ENCODE measurements around the gene AMPH.

The AMPH gene

GRCh38 chr7:38629651-38630510 lies 1.3 kb downstream of the AMPH start:
- ChIA-PET POLR2A (no interaction called here), CTCF (no interaction called here)
- no peak for TF ChIP-seq LEF1 (IDR thresholded peaks at IDR 0.05; ENCODE audit: borderline replicate concordance)
- TF ChIP-seq BHLHE40 (IDR thresholded peaks at IDR 0.05; ENCODE audit: borderline replicate concordance) = no peak
- TF ChIP-seq FOXA1 (IDR thresholded peaks at IDR 0.05) = no peak
- no peak for TF ChIP-seq FOXK2 (IDR thresholded peaks at IDR 0.05)
- TF ChIP-seq ELF4 (IDR thresholded peaks at IDR 0.05) = no peak
- TF ChIP-seq SUZ12 (IDR thresholded peaks at IDR 0.05) = no peak
- no peak for TF ChIP-seq HDGF (IDR thresholded peaks at IDR 0.05; ENCODE audit: borderline replicate concordance)
- TF ChIP-seq NFRKB (IDR thresholded peaks at IDR 0.05) = no peak
- TF ChIP-seq SP1 (IDR thresholded peaks at IDR 0.05) = no peak
- TF ChIP-seq L3MBTL2 (conservative IDR thresholded peaks at IDR 0.05) = no peak
- TF ChIP-seq FOXM1 (IDR thresholded peaks at IDR 0.05; ENCODE audit: borderline replicate concordance) = no peak
- TF ChIP-seq CTBP1 (IDR thresholded peaks at IDR 0.05; ENCODE audit: borderline replicate concordance) = no peak
- TF ChIP-seq PKNOX1 (IDR thresholded peaks at IDR 0.05) = no peak
- no peak for TF ChIP-seq ZNF384 (IDR thresholded peaks at IDR 0.05)
- TF ChIP-seq ARNT (IDR thresholded peaks at IDR 0.05) = no peak
- TF ChIP-seq TARDBP (IDR thresholded peaks at IDR 0.05) = no peak
- no peak for DNase-seq (ENCODE audit: extremely low spot score)

GRCh38 chr7:38628630-38629385 lies 2.4 kb downstream of the AMPH start:
- DNase-seq (ENCODE audit: extremely low spot score) = no peak
- no peak for TF ChIP-seq HDGF (IDR thresholded peaks at IDR 0.05; ENCODE audit: borderline replicate concordance)
- TF ChIP-seq FOXK2 (IDR thresholded peaks at IDR 0.05) = no peak
- no peak for TF ChIP-seq ARNT (IDR thresholded peaks at IDR 0.05)
- no peak for TF ChIP-seq SUZ12 (IDR thresholded peaks at IDR 0.05)
- no peak for TF ChIP-seq LEF1 (IDR thresholded peaks at IDR 0.05; ENCODE audit: borderline replicate concordance)
- TF ChIP-seq L3MBTL2 (conservative IDR thresholded peaks at IDR 0.05) = no peak
- TF ChIP-seq BHLHE40 (IDR thresholded peaks at IDR 0.05; ENCODE audit: borderline replicate concordance) = no peak
- no peak for TF ChIP-seq TARDBP (IDR thresholded peaks at IDR 0.05)
- no peak for TF ChIP-seq CTBP1 (IDR thresholded peaks at IDR 0.05; ENCODE audit: borderline replicate concordance)
- no peak for TF ChIP-seq PKNOX1 (IDR thresholded peaks at IDR 0.05)
- TF ChIP-seq FOXA1 (IDR thresholded peaks at IDR 0.05) = no peak
- TF ChIP-seq NFRKB (IDR thresholded peaks at IDR 0.05) = no peak
- TF ChIP-seq ZNF384 (IDR thresholded peaks at IDR 0.05) = no peak
- no peak for TF ChIP-seq ELF4 (IDR thresholded peaks at IDR 0.05)
- CTCF ChIA-PET = no interaction called here
- POLR2A ChIA-PET = no interaction called here

GRCh38 chr7:38625866-38626265 lies 5.3 kb downstream of the AMPH start:
- POLR2A ChIA-PET = no interaction called here
- CTCF ChIA-PET = no interaction called here
- DNase-seq (ENCODE audit: extremely low spot score) = no peak
- TF ChIP-seq SP1 (IDR thresholded peaks at IDR 0.05) (no peak), ARNT (IDR thresholded peaks at IDR 0.05) (no peak), FOXK2 (IDR thresholded peaks at IDR 0.05) (no peak), HDGF (IDR thresholded peaks at IDR 0.05; ENCODE audit: borderline replicate concordance) (no peak), ZNF384 (IDR thresholded peaks at IDR 0.05) (no peak), L3MBTL2 (conservative IDR thresholded peaks at IDR 0.05) (no peak), FOXM1 (IDR thresholded peaks at IDR 0.05; ENCODE audit: borderline replicate concordance) (no peak), BHLHE40 (IDR thresholded peaks at IDR 0.05; ENCODE audit: borderline replicate concordance) (no peak), CTBP1 (IDR thresholded peaks at IDR 0.05; ENCODE audit: borderline replicate concordance) (no peak), PKNOX1 (IDR thresholded peaks at IDR 0.05) (no peak), ELF4 (IDR thresholded peaks at IDR 0.05) (no peak), SUZ12 (IDR thresholded peaks at IDR 0.05) (no peak), FOXA1 (IDR thresholded peaks at IDR 0.05) (no peak), NFRKB (IDR thresholded peaks at IDR 0.05) (no peak), TARDBP (IDR thresholded peaks at IDR 0.05) (no peak), LEF1 (IDR thresholded peaks at IDR 0.05; ENCODE audit: borderline replicate concordance) (no peak)

GRCh38 chr7:38615665-38616064 lies 15.5 kb downstream of the AMPH start:
- CTCF ChIA-PET = no interaction called here

More at GRCh38 chr7:38615665-38616064, 15.5 kb downstream of the AMPH start:
- no peak for DNase-seq (ENCODE audit: extremely low spot score)
- TF ChIP-seq PKNOX1 (IDR thresholded peaks at IDR 0.05) (no peak), SUZ12 (IDR thresholded peaks at IDR 0.05) (no peak), BHLHE40 (IDR thresholded peaks at IDR 0.05; ENCODE audit: borderline replicate concordance) (no peak), HDGF (IDR thresholded peaks at IDR 0.05; ENCODE audit: borderline replicate concordance) (no peak), NFRKB (IDR thresholded peaks at IDR 0.05) (no peak), FOXM1 (IDR thresholded peaks at IDR 0.05; ENCODE audit: borderline replicate concordance) (no peak), TARDBP (IDR thresholded peaks at IDR 0.05) (no peak), FOXK2 (IDR thresholded peaks at IDR 0.05) (no peak), ZNF384 (IDR thresholded peaks at IDR 0.05) (no peak), SP1 (IDR thresholded peaks at IDR 0.05) (no peak), LEF1 (IDR thresholded peaks at IDR 0.05; ENCODE audit: borderline replicate concordance) (no peak), FOXA1 (IDR thresholded peaks at IDR 0.05) (no peak), L3MBTL2 (conservative IDR thresholded peaks at IDR 0.05) (no peak)
- POLR2A ChIA-PET = no interaction called here

Measured in HEK293T (cell line).